Measurements from ENCODE around the gene VLDLR. TPM values are rescaled to one million over a fixed set of nuclear protein-coding genes. Genes with fewer than 3 reads are reported as not detected.

VLDLR gene
- total RNA-seq, 1 experiment from 2014 or later: 2.1 TPM

- ATAC-seq: no peak
- intact Hi-C loops (cut with micrococcal nuclease; ENCODE audit: unreplicated experiment): no loop called here
These were observed 6.1 kb upstream of the VLDLR start for GRCh38 chr9:2615497-2615896.

GRCh38 chr9:2616692-2617377, 4.8 kb upstream of the VLDLR start:
- no peak for ATAC-seq
- in situ Hi-C loops (cut with HindIII; ENCODE audit: low pct_unique_long_range_greater_than_20kb, low sequenced_read_pairs): no loop called here
- DNase-seq (ENCODE audit: low read depth, low spot score): no peak
- Histone ChIP-seq H3K27ac (ENCODE audit: low read length) (no peak overlapping the region), H3K4me1 (ENCODE audit: control insufficient read depth, insufficient read depth, low read length) (no peaks in the 10 kb centered on the region), H3K4me3 (ENCODE audit: low read depth in 2 of 2, low read length in 2 of 2) (no peak overlapping the region), H3K9me3 (ENCODE audit: control insufficient read depth, insufficient read depth, low read depth, low read length) (no peaks in the 10 kb centered on the region), H3K36me3 (ENCODE audit: control insufficient read depth, insufficient read depth, low read length) (no peaks in the 10 kb centered on the region), H3K27me3 (ENCODE audit: control insufficient read depth, insufficient read depth, low read length) (no peaks in the 10 kb centered on the region)
- intact Hi-C loops (cut with micrococcal nuclease; ENCODE audit: unreplicated experiment): no loop called here
- POLR2A ChIA-PET: no interaction called here
- TF ChIP-seq CTCF (IDR thresholded peaks at IDR 0.05) (no peak), SIN3A (IDR thresholded peaks at IDR 0.05; ENCODE audit: borderline replicate concordance, insufficient read depth, low read depth, low read length) (no peak), TCF7L2 (IDR thresholded peaks at IDR 0.05; ENCODE audit: low read depth, low read length) (no peak)
- TF ChIP-seq, protein P1, sequence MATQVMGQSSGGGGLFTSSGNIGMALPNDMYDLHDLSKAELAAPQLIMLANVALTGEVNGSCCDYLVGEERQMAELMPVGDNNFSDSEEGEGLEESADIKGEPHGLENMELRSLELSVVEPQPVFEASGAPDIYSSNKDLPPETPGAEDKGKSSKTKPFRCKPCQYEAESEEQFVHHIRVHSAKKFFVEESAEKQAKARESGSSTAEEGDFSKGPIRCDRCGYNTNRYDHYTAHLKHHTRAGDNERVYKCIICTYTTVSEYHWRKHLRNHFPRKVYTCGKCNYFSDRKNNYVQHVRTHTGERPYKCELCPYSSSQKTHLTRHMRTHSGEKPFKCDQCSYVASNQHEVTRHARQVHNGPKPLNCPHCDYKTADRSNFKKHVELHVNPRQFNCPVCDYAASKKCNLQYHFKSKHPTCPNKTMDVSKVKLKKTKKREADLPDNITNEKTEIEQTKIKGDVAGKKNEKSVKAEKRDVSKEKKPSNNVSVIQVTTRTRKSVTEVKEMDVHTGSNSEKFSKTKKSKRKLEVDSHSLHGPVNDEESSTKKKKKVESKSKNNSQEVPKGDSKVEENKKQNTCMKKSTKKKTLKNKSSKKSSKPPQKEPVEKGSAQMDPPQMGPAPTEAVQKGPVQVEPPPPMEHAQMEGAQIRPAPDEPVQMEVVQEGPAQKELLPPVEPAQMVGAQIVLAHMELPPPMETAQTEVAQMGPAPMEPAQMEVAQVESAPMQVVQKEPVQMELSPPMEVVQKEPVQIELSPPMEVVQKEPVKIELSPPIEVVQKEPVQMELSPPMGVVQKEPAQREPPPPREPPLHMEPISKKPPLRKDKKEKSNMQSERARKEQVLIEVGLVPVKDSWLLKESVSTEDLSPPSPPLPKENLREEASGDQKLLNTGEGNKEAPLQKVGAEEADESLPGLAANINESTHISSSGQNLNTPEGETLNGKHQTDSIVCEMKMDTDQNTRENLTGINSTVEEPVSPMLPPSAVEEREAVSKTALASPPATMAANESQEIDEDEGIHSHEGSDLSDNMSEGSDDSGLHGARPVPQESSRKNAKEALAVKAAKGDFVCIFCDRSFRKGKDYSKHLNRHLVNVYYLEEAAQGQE (IDR thresholded peaks at IDR 0.05; ENCODE audit: insufficient read depth in 1 of 2, low read depth in 2 of 2, low read length in 1 of 2): no peak
- BruUV-seq (replicated peaks): no TSS peak
- CTCF ChIA-PET: no interaction called here

More at GRCh38 chr9:2615497-2615896, 6.1 kb upstream of the VLDLR start:
- Histone ChIP-seq H3K36me3 (ENCODE audit: control insufficient read depth, insufficient read depth, low read length) (no peaks in the 10 kb centered on the region), H3K4me1 (ENCODE audit: control insufficient read depth, insufficient read depth, low read length) (no peaks in the 10 kb centered on the region), H3K9me3 (ENCODE audit: control insufficient read depth, insufficient read depth, low read depth, low read length) (no peaks in the 10 kb centered on the region), H3K27me3 (ENCODE audit: control insufficient read depth, insufficient read depth, low read length) (no peaks in the 10 kb centered on the region), H3K4me3 (ENCODE audit: low read depth in 2 of 2, low read length in 2 of 2) (no peak overlapping the region), H3K27ac (ENCODE audit: low read length) (no peak overlapping the region)
- in situ Hi-C loops (cut with HindIII; ENCODE audit: low pct_unique_long_range_greater_than_20kb, low sequenced_read_pairs): no loop called here
- ChIA-PET POLR2A (no interaction called here), CTCF (no interaction called here)
- DNase-seq (ENCODE audit: low read depth, low spot score): no peak
- no TSS peak for BruUV-seq (replicated peaks)
- no peak for TF ChIP-seq POLR2AphosphoS5 (IDR thresholded peaks at IDR 0.05; ENCODE audit: low read depth, low read length)

DNA sequence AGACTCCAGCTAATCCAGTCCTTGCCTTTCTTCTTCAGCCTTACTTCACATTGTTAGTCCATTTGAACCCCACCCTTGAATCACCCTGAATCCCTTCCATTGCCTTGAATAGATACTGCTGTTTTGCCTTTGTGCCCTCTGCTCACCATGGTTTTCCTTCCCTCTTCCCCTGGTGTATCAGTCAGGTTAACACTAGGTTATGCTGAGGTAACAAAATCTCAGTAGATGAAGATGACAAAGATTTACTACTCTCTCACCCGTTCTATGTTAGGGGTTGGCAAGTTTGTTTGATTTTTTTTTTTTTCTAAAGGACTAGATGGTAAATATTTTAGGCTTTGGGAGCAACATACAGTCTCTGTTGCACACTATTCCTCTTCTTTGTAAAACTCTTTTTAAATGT, 3.3 kb upstream of the VLDLR start:
- CTCF ChIA-PET: no interaction called here
- no peak for ATAC-seq

More for the DNA sequence above, 3.3 kb upstream of the VLDLR start:
- no peak overlapping the region for H3K4me3 ChIP-seq (ENCODE audit: low read depth in 2 of 2, low read length in 2 of 2)
- DNase-seq (ENCODE audit: low read depth, low spot score): no peak
- no peaks in the 10 kb centered on the region for H3K9me3 ChIP-seq (ENCODE audit: control insufficient read depth, insufficient read depth, low read depth, low read length)
- POLR2A ChIA-PET: no interaction called here
- TF ChIP-seq, protein P1 (IDR thresholded peaks at IDR 0.05; ENCODE audit: insufficient read depth in 1 of 2, low read depth in 2 of 2, low read length in 1 of 2): no peak
- TF ChIP-seq CTCF (IDR thresholded peaks at IDR 0.05): no peak
- TF ChIP-seq TCF7L2 (IDR thresholded peaks at IDR 0.05; ENCODE audit: low read depth, low read length): no peak
- no peak for TF ChIP-seq SIN3A (IDR thresholded peaks at IDR 0.05; ENCODE audit: borderline replicate concordance, insufficient read depth, low read depth, low read length)
- no peak for TF ChIP-seq POLR2AphosphoS5 (IDR thresholded peaks at IDR 0.05; ENCODE audit: low read depth, low read length)
- H3K27ac ChIP-seq (ENCODE audit: low read length): no peak overlapping the region
- in situ Hi-C loops (cut with HindIII; ENCODE audit: low pct_unique_long_range_greater_than_20kb, low sequenced_read_pairs) (no loop called here), intact Hi-C loops (cut with micrococcal nuclease; ENCODE audit: unreplicated experiment) (no loop called here)
- no peaks in the 10 kb centered on the region for H3K27me3 ChIP-seq (ENCODE audit: control insufficient read depth, insufficient read depth, low read length)
- BruUV-seq (replicated peaks): no TSS peak
- H3K4me1 ChIP-seq (ENCODE audit: control insufficient read depth, insufficient read depth, low read length): no peaks in the 10 kb centered on the region
- H3K36me3 ChIP-seq (ENCODE audit: control insufficient read depth, insufficient read depth, low read length): no peaks in the 10 kb centered on the region
